CD4-positive, CD25-positive, alpha-beta regulatory T cell (primary cell): ENCODE measurements around the gene SPSB1. TPM values are rescaled to one million over a fixed set of nuclear protein-coding genes. Genes with fewer than 3 reads are reported as not detected.

Source experiments
- ATAC-seq, 2 donors: fragments of 150-1000 bp; cut with Tn5 transposase; one replicate each; pipeline ENCODE4 v1.10.0; 2021; ENCODE audit warnings: low read depth in 2 of 2, moderate number of reproducible peaks in 2 of 2, moderate library complexity in 1 of 2
- DNase-seq, 3 donors: peaks; one replicate each; pipeline versions ENCODE4 v3.0.0 to v3.0.0-alpha.2; 2012 to 2022; ENCODE audit warnings: mixed read lengths in 1 of 3
- H3K27ac ChIP-seq: one replicate; pipeline ENCODE4 v1.7.0; 2013; ENCODE audit warnings: mild to moderate bottlenecking, low read length; ENCODE audit not compliant: insufficient read depth, poor library complexity, severe bottlenecking
- H3K27me3 ChIP-seq: one replicate; pipeline ENCODE4 v1.7.0; 2013; ENCODE audit warnings: low read length; ENCODE audit not compliant: control insufficient read depth, insufficient read depth
- H3K36me3 ChIP-seq: one replicate; pipeline ENCODE4 v1.7.0; 2013; ENCODE audit warnings: mild to moderate bottlenecking, low read length, moderate library complexity; ENCODE audit not compliant: control insufficient read depth, insufficient read depth
- H3K4me1 ChIP-seq: 2 replicates; pipeline ENCODE4 v1.7.0; 2013; ENCODE audit warnings: mild to moderate bottlenecking, low read length; ENCODE audit not compliant: insufficient read depth, control insufficient read depth, poor library complexity, severe bottlenecking
- H3K4me3 ChIP-seq: one replicate; pipeline ENCODE4 v1.7.0; 2013; ENCODE audit warnings: low read depth, mild to moderate bottlenecking, low read length, moderate library complexity
- H3K9me3 ChIP-seq, 2 experiments: 1 replicate in 1 of 2; 2 replicates in 1 of 2; pipeline ENCODE4 v1.7.0; 2013; ENCODE audit warnings: low read length in 2 of 2, mild to moderate bottlenecking in 1 of 2, moderate library complexity in 1 of 2; ENCODE audit not compliant: control insufficient read depth in 2 of 2
- H3K27ac Mint-ChIP-seq, 3 donors: one replicate each; pipeline ENCODE4 v1.8.0; 2020 to 2022; ENCODE audit warnings: mild to moderate bottlenecking in 3 of 3, mixed read lengths in 3 of 3, moderate library complexity in 2 of 3
- H3K27me3 Mint-ChIP-seq: one replicate; pipeline ENCODE4 v1.8.0; 2022; ENCODE audit warnings: mild to moderate bottlenecking, mixed read lengths
- H3K36me3 Mint-ChIP-seq: one replicate; pipeline ENCODE4 v1.8.0; 2020; ENCODE audit warnings: mixed read lengths
- H3K4me1 Mint-ChIP-seq, 4 donors: one replicate each; pipeline ENCODE4 v1.8.0; 2020 to 2022; ENCODE audit warnings: mixed read lengths in 4 of 4, mild to moderate bottlenecking in 1 of 4
- H3K4me3 Mint-ChIP-seq, 4 donors: one replicate each; pipeline ENCODE4 v1.8.0; 2020 to 2022; ENCODE audit warnings: mild to moderate bottlenecking in 4 of 4, mixed read lengths in 4 of 4, moderate library complexity in 3 of 4
- H3K9me3 Mint-ChIP-seq, 7 donors: one replicate each; pipeline ENCODE4 v1.8.0; 2020 to 2022; ENCODE audit warnings: mixed read lengths in 7 of 7, mild to moderate bottlenecking in 3 of 7, moderate library complexity in 2 of 7
- polyA plus RNA-seq, 4 donors: library from polyadenylated mRNA; unstranded; fragments of 300-500 nt; fragmentation: Illumina TruSeq; gene quantifications; one replicate each; pipeline ENCODE4 v1.2.3, GENCODE V29; 2021
- total RNA-seq: library from RNA; stranded (reverse); gene quantifications from one replicate; pipeline ENCODE4 v1.2.3, GENCODE V29; 2022

Gene SPSB1
- total and polyA plus RNA-seq, 5 donors from 2014 or later, result 7.0 to 19.7 (median 12.3) TPM

DNA sequence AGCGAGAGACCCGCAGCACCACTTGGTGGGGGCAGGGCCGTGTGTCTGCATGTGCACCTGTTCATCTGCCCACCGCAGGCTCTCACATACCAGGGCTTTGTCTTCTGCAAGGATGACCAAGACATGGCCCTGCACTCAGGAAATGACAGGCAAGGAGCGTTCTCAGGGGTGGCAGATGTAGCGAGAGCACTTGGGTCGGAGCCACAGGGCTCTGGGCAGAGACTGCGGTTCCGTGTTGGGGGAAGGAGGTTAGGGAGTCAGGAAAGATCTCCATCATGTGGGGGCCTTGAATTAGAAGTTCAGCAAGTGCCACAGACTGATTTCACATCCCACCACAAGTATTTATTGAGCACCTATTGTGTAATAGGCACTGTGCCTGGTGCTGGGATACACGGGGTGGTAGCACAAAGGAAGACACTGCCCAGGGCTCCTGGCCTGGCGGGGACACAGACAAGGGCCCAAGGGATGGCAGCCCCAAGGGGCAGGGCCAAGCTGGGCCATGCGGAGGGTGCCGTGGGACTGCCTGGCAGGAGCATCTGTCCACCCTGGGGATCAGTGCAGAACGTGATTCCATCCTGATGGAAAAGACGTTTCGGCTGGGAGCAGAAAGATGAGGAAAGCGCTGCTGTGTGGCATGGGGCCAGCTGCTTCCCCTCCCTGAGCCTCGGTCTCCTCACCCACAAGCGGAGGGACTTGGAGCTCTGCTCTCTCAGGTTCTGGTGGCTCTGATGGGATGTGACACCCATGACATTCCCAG is 11.4 kb upstream of the SPSB1 start:
- peaks cover 6% of the 10 kb centered on the region for H3K27me3 Mint-ChIP-seq
- H3K27me3 ChIP-seq, result no peaks in the 10 kb centered on the region
- H3K9me3 ChIP-seq, result no peaks in the 10 kb centered on the region
- H3K27ac Mint-ChIP-seq, result peak overlapping the region in 1 of 3 donors; percentile 77
- DNase-seq, result no peak
- peaks cover 61% of the 10 kb centered on the region for H3K4me1 ChIP-seq
- H3K36me3 ChIP-seq, result no peaks in the 10 kb centered on the region
- no peak overlapping the region for H3K4me3 ChIP-seq
- H3K9me3 Mint-ChIP-seq, result peaks cover 0 to 12% (median 7%) of the 10 kb centered on the region in 7 donors
- no peaks in the 10 kb centered on the region for H3K36me3 Mint-ChIP-seq
- H3K4me1 Mint-ChIP-seq, result peaks cover 7 to 64% (median 37%) of the 10 kb centered on the region in 4 donors
- peak overlapping the region; percentile 1 for H3K27ac ChIP-seq
- H3K4me3 Mint-ChIP-seq, result peak overlapping the region in 2 of 4 donors; percentile 58 to 89
- ATAC-seq, result no peak

DNA sequence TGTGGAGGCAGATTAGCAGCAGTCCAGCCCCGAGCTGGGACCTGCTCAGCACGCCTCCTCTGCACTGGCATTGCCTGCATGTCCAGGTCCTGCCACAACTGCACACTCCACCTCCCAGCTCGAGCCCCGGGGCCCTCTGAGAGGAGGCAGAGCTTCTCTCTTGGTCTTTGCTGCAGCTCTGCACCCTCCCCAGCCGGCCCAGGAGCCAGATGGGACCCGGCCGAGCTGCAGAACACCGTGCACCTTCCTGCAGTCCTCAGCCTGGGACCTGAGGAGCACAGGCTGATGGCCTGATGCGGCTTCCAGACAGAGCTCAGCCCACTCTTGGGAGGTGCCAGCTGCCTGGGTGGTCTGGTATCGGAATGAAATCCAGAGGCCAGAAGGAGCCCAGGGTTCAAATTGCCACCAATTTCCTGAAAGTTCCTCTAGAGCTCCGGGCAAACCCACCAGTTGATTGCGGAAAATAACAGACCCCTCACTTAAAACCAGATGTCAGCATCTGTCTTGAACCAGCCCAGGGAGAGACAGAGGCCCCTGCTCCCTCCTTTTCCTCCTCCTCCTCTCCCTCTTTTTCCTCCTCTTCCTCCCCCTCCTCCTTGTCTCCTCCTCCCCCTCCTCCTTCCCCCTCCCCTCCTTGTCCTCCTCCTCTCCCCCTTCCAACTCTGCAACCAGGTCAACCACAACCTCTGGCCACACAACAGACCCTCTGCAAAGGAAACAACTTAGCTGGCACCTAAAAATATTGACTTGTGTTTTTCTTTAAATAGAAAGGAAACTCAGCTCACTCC is 10.6 kb upstream of the SPSB1 start:
- DNase-seq (peak in 1 of 3 donors; percentile 44), ATAC-seq (no peak)
- Histone ChIP-seq H3K27me3 (no peaks in the 10 kb centered on the region), H3K9me3 (no peaks in the 10 kb centered on the region), H3K36me3 (no peaks in the 10 kb centered on the region), H3K4me1 (peaks cover 61% of the 10 kb centered on the region), H3K4me3 (no peak overlapping the region), H3K27ac (peak overlapping the region; percentile 10)
- Mint-ChIP-seq H3K36me3 (no peaks in the 10 kb centered on the region), H3K4me3 (peak overlapping the region in 2 of 4 donors; percentile 28 to 63), H3K4me1 (peaks cover 7 to 67% (median 38%) of the 10 kb centered on the region in 4 donors), H3K9me3 (peaks cover 0 to 14% (median 7%) of the 10 kb centered on the region in 7 donors), H3K27me3 (peaks cover 6% of the 10 kb centered on the region), H3K27ac (peak overlapping the region in 1 of 3 donors; percentile 77)

DNA sequence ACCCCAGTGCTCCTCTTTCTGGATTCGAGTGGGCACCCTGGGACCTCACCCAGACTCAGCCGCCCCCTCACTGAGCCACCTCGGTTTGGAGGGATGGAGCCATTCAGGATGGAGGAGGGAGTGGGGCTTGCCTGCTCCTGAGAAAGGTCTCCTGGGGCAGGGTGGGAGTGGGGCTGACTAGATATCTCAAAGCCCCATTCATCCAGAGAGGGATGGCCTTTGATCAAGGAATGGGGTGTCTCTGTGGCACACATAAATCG is 10.1 kb upstream of the SPSB1 start:
- peak overlapping the region; percentile 10 for H3K27ac ChIP-seq
- DNase-seq (no peak), ATAC-seq (no peak)
- peaks cover 6% of the 10 kb centered on the region for H3K27me3 Mint-ChIP-seq
- H3K36me3 ChIP-seq, result no peaks in the 10 kb centered on the region
- peaks cover 61% of the 10 kb centered on the region for H3K4me1 ChIP-seq
- peak overlapping the region; percentile 75 to 81 (median 77) for H3K27ac Mint-ChIP-seq
- no peaks in the 10 kb centered on the region for H3K27me3 ChIP-seq
- H3K4me3 ChIP-seq, result no peak overlapping the region
- no peaks in the 10 kb centered on the region for H3K36me3 Mint-ChIP-seq
- no peaks in the 10 kb centered on the region for H3K9me3 ChIP-seq
- H3K4me1 Mint-ChIP-seq, result peaks cover 7 to 70% (median 38%) of the 10 kb centered on the region in 4 donors
- peaks cover 0 to 15% (median 7%) of the 10 kb centered on the region in 7 donors for H3K9me3 Mint-ChIP-seq
- H3K4me3 Mint-ChIP-seq, result peak overlapping the region in 3 of 4 donors; percentile 63 to 71 (median 68)

DNA sequence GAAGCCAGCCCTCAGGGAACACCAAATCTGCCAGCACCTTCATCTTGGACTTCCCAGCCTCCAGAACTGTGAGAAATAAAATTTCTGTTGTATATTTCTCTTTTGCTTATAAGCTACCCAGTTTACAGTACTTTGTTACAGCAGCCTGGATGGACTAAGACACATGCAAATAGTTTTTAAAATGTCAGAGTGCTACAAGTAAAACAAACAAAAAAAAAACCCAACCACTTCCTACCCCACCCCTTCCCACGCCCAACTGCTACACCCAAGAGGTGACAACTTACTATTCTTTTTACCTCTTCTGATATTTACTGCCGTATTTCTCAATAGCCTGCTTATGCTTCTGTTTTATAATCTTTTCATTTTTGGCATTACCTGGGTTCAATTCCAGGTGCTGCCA is 8.6 kb upstream of the SPSB1 start:
- Histone ChIP-seq H3K36me3 (no peaks in the 10 kb centered on the region), H3K4me1 (peaks cover 55% of the 10 kb centered on the region), H3K27me3 (no peaks in the 10 kb centered on the region), H3K4me3 (peak overlapping the region; percentile 65), H3K9me3 (peaks cover 9 to 10% of the 10 kb centered on the region in 2 experiments), H3K27ac (no peak overlapping the region)
- Mint-ChIP-seq H3K27ac (peak overlapping the region; percentile 10 to 81 (median 55)), H3K4me3 (peak overlapping the region; percentile 63 to 91 (median 78)), H3K36me3 (peaks cover 3% of the 10 kb centered on the region), H3K27me3 (peaks cover 6% of the 10 kb centered on the region), H3K9me3 (peaks cover 3 to 21% (median 7%) of the 10 kb centered on the region in 7 donors), H3K4me1 (peaks cover 11 to 68% (median 37%) of the 10 kb centered on the region in 4 donors)
- ATAC-seq (peak; percentile 73 to 76), DNase-seq (peak in 2 of 3 donors; percentile 67 to 92)

DNA sequence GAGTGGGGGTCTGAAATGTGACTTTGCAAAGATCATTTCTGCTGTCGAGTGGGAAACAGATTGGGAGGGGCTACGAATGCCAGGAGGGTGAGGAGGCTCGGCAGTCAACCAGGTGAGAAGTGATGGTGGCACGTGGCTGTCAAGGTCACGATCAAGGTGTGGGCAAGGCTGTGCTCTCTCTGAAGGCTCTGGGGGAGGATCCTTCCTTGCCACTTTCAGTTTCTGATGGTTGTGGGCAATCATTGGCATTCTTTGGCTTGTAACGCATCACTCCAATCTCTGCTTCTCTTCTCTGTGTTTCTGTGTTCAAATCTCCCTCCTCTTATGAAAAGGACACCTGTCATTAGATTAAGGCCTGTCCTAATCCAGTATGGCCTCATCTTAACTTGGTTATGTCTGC is 6.1 kb upstream of the SPSB1 start:
- Histone ChIP-seq H3K36me3 (no peaks in the 10 kb centered on the region), H3K4me3 (no peak overlapping the region), H3K27ac (no peak overlapping the region), H3K9me3 (peaks cover 9 to 10% of the 10 kb centered on the region in 2 experiments), H3K4me1 (peaks cover 43% of the 10 kb centered on the region), H3K27me3 (no peaks in the 10 kb centered on the region)
- no peaks in the 10 kb centered on the region for H3K27me3 Mint-ChIP-seq
- ATAC-seq, result no peak
- H3K36me3 Mint-ChIP-seq, result peaks cover 4% of the 10 kb centered on the region
- peaks cover 16 to 61% (median 33%) of the 10 kb centered on the region in 4 donors for H3K4me1 Mint-ChIP-seq
- H3K9me3 Mint-ChIP-seq, result peaks cover 3 to 21% (median 5%) of the 10 kb centered on the region in 7 donors
- no peak overlapping the region for H3K27ac Mint-ChIP-seq
- DNase-seq, result peak in 1 of 3 donors; percentile 69
- peak overlapping the region in 1 of 4 donors; percentile 66 for H3K4me3 Mint-ChIP-seq

DNA sequence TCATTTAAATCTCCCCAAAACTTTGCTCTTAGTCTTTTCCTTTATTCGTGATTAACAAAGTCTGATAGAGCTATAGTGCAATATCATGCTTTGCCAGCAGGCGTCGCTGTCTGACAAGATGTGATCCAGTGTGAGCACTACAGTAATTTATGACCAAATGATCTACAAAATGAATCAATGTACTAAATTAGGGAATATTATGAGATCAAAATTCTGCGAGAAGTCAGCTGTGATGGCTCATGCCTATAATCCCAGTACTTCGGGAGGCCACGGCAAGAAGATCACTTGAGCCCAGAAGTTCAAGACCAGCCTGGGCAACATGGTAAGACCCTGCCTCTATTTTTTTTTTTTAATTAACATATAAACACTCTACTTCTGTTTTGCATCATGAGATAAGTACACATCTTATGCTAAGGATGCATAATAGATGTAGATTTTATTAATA is 3.6 kb upstream of the SPSB1 start:
- DNase-seq, result peak; percentile 71 to 84 (median 73)
- no peak overlapping the region for H3K4me3 ChIP-seq
- ATAC-seq, result no peak
- Mint-ChIP-seq H3K27me3 (no peaks in the 10 kb centered on the region), H3K4me3 (peak overlapping the region in 2 of 4 donors; percentile 1 to 51), H3K36me3 (peaks cover 4% of the 10 kb centered on the region), H3K27ac (no peak overlapping the region), H3K4me1 (peaks cover 13 to 45% (median 25%) of the 10 kb centered on the region in 4 donors), H3K9me3 (peaks cover 2 to 20% (median 5%) of the 10 kb centered on the region in 7 donors)
- peaks cover 9 to 10% of the 10 kb centered on the region in 2 experiments for H3K9me3 ChIP-seq
- no peaks in the 10 kb centered on the region for H3K36me3 ChIP-seq
- H3K27me3 ChIP-seq, result no peaks in the 10 kb centered on the region
- peaks cover 29% of the 10 kb centered on the region for H3K4me1 ChIP-seq
- no peak overlapping the region for H3K27ac ChIP-seq

DNA sequence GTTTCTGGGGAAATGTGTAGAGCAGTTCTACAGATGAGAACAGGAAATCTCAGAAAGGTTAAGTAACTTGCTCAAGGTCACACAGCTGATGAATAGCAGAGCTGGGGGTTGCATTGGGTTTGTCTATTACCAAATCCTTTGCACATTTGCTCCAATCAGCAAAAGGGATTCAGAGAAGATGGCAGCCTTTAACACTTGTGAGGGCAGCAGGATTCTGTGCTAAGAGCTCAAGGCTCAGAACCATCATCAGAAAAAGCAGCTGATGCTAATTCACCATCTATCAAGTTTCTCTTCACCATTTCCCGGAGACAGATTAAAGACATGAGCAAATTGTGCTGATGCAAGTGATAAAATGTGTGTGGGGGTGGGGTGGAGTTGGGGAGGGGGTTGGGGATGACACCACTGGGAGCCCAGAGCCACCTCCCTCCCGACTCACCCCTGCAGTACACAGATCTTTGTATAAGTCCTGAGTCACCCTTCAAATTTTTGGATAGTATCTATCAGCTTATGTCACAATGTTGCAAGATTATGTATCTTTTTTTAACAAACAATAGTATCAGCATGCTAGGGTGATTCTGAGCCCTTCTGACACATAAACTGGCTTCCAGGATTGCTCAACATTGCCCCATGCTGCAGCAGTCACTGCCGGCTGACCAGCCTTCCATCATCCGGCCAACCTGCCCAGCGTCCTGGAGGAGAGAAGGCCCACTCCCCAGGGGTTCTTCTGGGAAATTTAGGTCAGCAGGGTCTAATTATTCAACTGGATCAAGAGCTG is 2.8 kb upstream of the SPSB1 start:
- peaks cover 9 to 38% (median 19%) of the 10 kb centered on the region in 4 donors for H3K4me1 Mint-ChIP-seq
- peak; percentile 7 to 15 for ATAC-seq
- H3K9me3 Mint-ChIP-seq, result peaks cover 2 to 15% (median 5%) of the 10 kb centered on the region in 7 donors
- Histone ChIP-seq H3K4me1 (peaks cover 30% of the 10 kb centered on the region), H3K27me3 (no peaks in the 10 kb centered on the region), H3K4me3 (peak overlapping the region; percentile 26), H3K27ac (no peak overlapping the region), H3K9me3 (peaks cover 9 to 10% of the 10 kb centered on the region in 2 experiments), H3K36me3 (no peaks in the 10 kb centered on the region)
- H3K4me3 Mint-ChIP-seq, result peak overlapping the region; percentile 21 to 71 (median 50)
- H3K27me3 Mint-ChIP-seq, result no peaks in the 10 kb centered on the region
- H3K36me3 Mint-ChIP-seq, result peaks cover 4% of the 10 kb centered on the region
- H3K27ac Mint-ChIP-seq, result peak overlapping the region in 1 of 3 donors; percentile 55
- peak in 1 of 3 donors; percentile 42 for DNase-seq
